ENCODE data around the gene PPP1R12C.
"Not testable (repeated sequence)": the region's sequence is repeated elsewhere in the genome, so short reads cannot be mapped to it uniquely, and the experiment has no call there.

PPP1R12C gene

GRCh38 chr19:55071129-55071502 lies 46.3 kb downstream of the PPP1R12C start:
- Mint-ChIP-seq H3K27me3 (peaks cover 83 to 97% of the 10 kb centered on the region in 2 donors), H3K4me1 (peaks cover 10 to 11% of the 10 kb centered on the region in 2 donors), H3K9me3 (peaks cover 0 to 4% of the 10 kb centered on the region in 2 donors), H3K4me3 (no peak overlapping the region), H3K27ac (no peak overlapping the region), H3K36me3 (peaks cover 0 to 4% of the 10 kb centered on the region in 2 donors)
- ATAC-seq (replicated peaks) (no peak), DNase-seq (no peak)

DNA sequence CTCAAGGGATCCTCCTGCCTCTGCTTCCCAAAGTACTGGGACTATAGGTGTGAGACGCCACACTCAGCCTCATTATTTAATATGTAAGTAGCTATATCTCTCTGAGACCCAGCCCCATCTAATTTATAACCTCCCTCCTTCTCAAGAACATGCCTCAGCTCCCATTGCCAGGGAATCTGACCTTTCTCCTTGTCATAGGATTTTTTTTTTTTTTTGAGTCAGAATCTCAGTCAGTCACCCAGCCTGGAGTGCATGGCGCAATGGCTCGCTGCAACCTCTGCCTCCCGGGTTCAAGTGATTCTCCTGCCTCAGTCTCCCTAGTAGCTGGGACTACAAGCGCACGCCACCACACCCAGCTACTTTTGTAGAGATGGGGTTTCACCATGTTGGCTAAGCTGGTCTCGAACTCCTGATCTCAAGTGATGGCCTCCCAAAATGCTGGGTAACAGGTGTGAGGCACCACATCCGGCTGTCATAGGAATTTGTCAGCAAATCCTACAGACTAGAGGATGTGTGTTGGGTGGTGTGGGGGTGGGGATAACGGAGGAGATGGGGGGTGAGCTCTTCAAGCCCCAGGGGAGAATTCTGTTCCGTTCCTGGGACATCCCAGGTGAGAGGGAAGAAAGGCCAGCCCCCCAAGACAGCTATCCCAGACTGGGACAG lies 46.8 kb downstream of the PPP1R12C start:
- DNase-seq = no peak
- Mint-ChIP-seq H3K9me3 (peaks cover 0 to 4% of the 10 kb centered on the region in 2 donors), H3K36me3 (peaks cover 0 to 4% of the 10 kb centered on the region in 2 donors), H3K4me3 (no peak overlapping the region), H3K4me1 (peaks cover 10 to 11% of the 10 kb centered on the region in 2 donors), H3K27ac (no peak overlapping the region), H3K27me3 (peaks cover 82 to 97% of the 10 kb centered on the region in 2 donors)
- ATAC-seq (replicated peaks) = no peak

- Mint-ChIP-seq H3K36me3 (peaks cover 0 to 4% of the 10 kb centered on the region in 2 donors), H3K9me3 (peaks cover 0 to 4% of the 10 kb centered on the region in 2 donors), H3K27me3 (peaks cover 74 to 90% of the 10 kb centered on the region in 2 donors), H3K27ac (no peak overlapping the region), H3K4me3 (peak overlapping the region in 1 of 2 donors; percentile 42), H3K4me1 (peaks cover 10 to 11% of the 10 kb centered on the region in 2 donors)
- DNase-seq (no peak), ATAC-seq (replicated peaks) (no peak)
Measured at GRCh38 chr19:55069865-55070197, 47.6 kb downstream of the PPP1R12C start.

DNA sequence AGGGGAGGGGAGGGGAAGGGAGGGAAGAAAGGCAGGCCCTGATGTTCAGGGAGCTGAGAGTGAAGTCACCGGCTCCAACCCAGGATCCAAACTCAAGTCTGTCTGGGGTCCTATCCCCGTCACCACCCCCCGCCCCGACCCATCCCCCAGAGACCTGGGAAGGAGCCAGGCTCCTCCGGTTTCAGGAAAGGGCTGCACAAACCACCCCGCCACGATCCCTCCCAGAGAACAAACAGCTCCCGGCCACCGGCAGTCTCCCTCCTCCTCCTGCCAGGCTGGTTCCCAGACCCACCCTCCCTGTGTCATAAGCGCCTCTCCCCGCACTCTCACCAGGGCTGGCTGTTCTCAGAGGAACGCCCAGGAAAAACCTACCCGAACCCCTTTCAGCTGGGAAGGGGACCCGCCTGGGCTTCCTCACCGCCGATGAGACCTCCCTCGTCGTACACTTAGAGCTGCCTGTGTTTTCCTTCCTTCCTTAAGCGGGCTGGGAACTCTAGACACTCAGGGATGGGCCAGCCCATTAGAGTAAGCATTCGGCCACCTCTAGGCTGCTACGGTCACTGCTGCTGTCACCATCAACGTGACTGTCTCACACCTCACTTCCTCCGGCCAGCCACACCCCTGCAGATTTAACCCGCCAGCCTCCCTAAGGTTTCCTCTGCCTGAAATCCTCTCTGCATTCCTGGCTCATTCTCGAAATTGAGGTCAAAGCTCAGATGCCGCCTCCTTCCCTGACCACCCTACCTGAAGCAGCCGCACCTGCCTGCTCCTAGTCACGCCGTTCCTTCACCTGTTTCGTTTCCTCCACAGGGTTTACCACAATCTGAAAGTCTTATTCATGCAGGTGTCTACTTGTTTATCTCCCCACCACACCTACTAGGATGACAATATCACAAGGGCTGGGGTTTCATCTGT lies 48.2 kb downstream of the PPP1R12C start:
- Mint-ChIP-seq H3K27me3 (peaks cover 71 to 86% of the 10 kb centered on the region in 2 donors), H3K4me3 (peak overlapping the region; percentile 42 to 60), H3K9me3 (peaks cover 0 to 4% of the 10 kb centered on the region in 2 donors), H3K4me1 (peaks cover 10 to 11% of the 10 kb centered on the region in 2 donors), H3K36me3 (peaks cover 0 to 4% of the 10 kb centered on the region in 2 donors), H3K27ac (no peak overlapping the region)
- DNase-seq (no peak), ATAC-seq (replicated peaks) (peak; percentile 74 to 85)

DNA sequence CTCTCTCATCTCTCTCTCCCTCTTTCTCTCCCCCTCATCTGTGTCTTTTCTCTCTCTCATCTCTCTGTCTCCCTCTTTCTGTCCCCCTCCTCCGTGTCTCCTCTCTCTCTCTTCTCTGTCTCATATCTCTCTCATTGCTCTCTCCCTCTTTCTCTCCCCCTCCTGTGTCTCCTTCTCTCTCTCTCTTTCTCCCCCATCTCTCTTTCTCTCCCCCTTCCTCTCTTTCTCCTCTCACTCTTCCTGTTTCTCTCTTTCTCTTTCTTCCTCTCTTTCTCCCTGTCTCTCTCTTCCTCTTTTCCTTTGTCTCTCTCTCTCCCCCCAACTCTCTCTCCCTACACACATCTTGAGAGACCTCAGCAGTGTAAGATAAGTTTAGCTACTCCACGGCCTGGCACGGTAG lies 49.6 kb downstream of the PPP1R12C start:
- Mint-ChIP-seq H3K4me1 (peaks cover 10 to 13% of the 10 kb centered on the region in 2 donors), H3K9me3 (peaks cover 0 to 5% of the 10 kb centered on the region in 2 donors), H3K27ac (no peak overlapping the region), H3K27me3 (peaks cover 62 to 72% of the 10 kb centered on the region in 2 donors), H3K36me3 (no peaks in the 10 kb centered on the region), H3K4me3 (no peak overlapping the region)
- DNase-seq = no peak
- ATAC-seq (replicated peaks) = no peak

- ATAC-seq (replicated peaks) = no peak
- H3K4me3 Mint-ChIP-seq = no peak overlapping the region
- H3K9me3 Mint-ChIP-seq = peaks cover 0 to 5% of the 10 kb centered on the region in 2 donors
- peaks cover 46 to 56% of the 10 kb centered on the region in 2 donors for H3K27me3 Mint-ChIP-seq
- DNase-seq = no peak
- H3K27ac Mint-ChIP-seq = no peak overlapping the region
- H3K4me1 Mint-ChIP-seq = peaks cover 15 to 17% of the 10 kb centered on the region in 2 donors
- H3K36me3 Mint-ChIP-seq = no peaks in the 10 kb centered on the region
Measured at GRCh38 chr19:55066107-55066709, 51.2 kb downstream of the PPP1R12C start.

DNA sequence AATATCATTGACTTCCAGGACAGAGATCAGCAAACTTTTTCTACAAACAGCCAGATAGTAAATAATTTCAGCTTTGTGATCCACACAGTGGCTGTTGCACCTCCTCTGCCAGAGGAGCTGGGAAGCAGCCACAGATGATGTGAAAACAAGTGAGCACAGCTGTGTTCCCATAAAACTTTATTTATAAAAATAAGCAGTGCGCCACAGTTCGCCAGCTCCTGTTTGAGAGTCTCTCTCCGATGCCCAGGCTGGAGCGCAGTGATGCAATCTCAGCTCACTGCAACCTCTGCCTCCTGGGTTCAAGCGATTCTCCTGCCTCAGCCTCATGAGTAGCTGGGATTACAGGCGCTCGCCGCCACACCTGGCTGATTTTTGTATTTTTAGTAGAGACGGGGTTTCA lies 51.9 kb downstream of the PPP1R12C start:
- not testable (repeated sequence) for H3K9me3 Mint-ChIP-seq, H3K4me3 Mint-ChIP-seq
- peaks cover 41 to 49% of the 10 kb centered on the region in 2 donors for H3K27me3 Mint-ChIP-seq

DNA sequence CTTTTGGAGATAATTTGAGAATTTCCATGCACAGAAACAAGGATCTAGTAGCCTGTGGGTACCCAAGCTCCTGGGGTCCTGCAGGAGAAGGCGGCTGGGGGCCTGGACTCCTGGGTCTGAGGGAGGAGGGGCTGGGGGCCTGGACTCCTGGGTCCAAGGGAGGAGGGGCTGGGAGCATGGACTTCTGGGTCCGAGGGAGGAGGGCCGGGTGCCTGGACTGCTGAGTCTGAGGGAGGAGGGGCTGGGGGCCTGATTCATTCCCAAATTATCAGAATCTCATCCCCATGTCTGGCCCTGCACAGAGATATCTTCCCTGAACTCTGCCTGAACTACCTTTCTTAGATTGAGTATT lies 54.0 kb downstream of the PPP1R12C start:
- peaks cover 7 to 12% of the 10 kb centered on the region in 2 donors for H3K4me1 Mint-ChIP-seq
- peaks cover 0 to 2% of the 10 kb centered on the region in 2 donors for H3K9me3 Mint-ChIP-seq
- peak overlapping the region; percentile 71 for H3K27ac Mint-ChIP-seq
- DNase-seq (no peak), ATAC-seq (replicated peaks) (no peak)
- peaks cover 12 to 13% of the 10 kb centered on the region in 2 donors for H3K36me3 Mint-ChIP-seq
- peak overlapping the region; percentile 88 to 90 for H3K4me3 Mint-ChIP-seq
- peaks cover 26 to 29% of the 10 kb centered on the region in 2 donors for H3K27me3 Mint-ChIP-seq

More for the DNA sequence above, 51.9 kb downstream of the PPP1R12C start:
- peaks cover 15 to 18% of the 10 kb centered on the region in 2 donors for H3K4me1 Mint-ChIP-seq
- DNase-seq; H3K27ac Mint-ChIP-seq; ATAC-seq (replicated peaks); H3K36me3 Mint-ChIP-seq: not testable (repeated sequence)

- H3K4me1 Mint-ChIP-seq = peaks cover 5 to 12% of the 10 kb centered on the region in 2 donors
- ATAC-seq (replicated peaks) = peak; percentile 99 to 100
Measured at GRCh38 chr19:55062735-55063491, 54.5 kb downstream of the PPP1R12C start, which contains the start of gene RDH13. Gene RDH13 (minus strand): TSS chr19:55063148. CDS start chr19:55063032, 116 bp downstream.

DNA sequence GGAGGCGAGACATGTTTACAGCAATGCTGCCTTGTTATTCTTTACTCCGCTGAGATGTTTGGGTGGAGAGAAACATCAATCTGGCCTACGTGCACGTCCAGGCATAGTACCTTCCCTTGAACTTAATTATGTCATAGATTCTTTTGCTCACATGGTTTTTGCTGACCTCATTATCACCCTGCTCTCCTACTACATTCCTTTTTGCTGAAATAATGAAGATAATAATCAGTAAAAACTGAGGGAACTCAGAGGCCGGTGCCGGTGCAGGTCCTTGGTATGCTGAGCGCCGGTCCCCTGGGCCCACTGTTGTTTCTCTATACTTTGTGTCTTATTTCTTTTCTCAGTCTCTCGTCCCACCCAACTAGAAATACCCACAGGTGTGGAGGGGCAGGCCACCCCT lies 57.1 kb downstream of the PPP1R12C start:
- ATAC-seq (replicated peaks); H3K9me3 Mint-ChIP-seq; DNase-seq; H3K27me3 Mint-ChIP-seq; H3K4me3 Mint-ChIP-seq: not testable (repeated sequence)
- H3K27ac Mint-ChIP-seq = peak overlapping the region; percentile 66
- H3K36me3 Mint-ChIP-seq = peaks cover 29 to 34% of the 10 kb centered on the region in 2 donors
- H3K4me1 Mint-ChIP-seq = peaks cover 5 to 12% of the 10 kb centered on the region in 2 donors

More at GRCh38 chr19:55062735-55063491, 54.5 kb downstream of the PPP1R12C start, which contains the start of gene RDH13:
- Mint-ChIP-seq H3K27me3 (peaks cover 21 to 24% of the 10 kb centered on the region in 2 donors), H3K4me3 (peak within 1 kb of the TSS; percentile 88 to 90), H3K27ac (peak within 1 kb of the TSS; percentile 92), H3K36me3 (peaks cover 14 to 16% of the 10 kb centered on the region in 2 donors), H3K9me3 (peaks cover 0 to 2% of the 10 kb centered on the region in 2 donors)
- DNase-seq = peak; percentile 91

DNA sequence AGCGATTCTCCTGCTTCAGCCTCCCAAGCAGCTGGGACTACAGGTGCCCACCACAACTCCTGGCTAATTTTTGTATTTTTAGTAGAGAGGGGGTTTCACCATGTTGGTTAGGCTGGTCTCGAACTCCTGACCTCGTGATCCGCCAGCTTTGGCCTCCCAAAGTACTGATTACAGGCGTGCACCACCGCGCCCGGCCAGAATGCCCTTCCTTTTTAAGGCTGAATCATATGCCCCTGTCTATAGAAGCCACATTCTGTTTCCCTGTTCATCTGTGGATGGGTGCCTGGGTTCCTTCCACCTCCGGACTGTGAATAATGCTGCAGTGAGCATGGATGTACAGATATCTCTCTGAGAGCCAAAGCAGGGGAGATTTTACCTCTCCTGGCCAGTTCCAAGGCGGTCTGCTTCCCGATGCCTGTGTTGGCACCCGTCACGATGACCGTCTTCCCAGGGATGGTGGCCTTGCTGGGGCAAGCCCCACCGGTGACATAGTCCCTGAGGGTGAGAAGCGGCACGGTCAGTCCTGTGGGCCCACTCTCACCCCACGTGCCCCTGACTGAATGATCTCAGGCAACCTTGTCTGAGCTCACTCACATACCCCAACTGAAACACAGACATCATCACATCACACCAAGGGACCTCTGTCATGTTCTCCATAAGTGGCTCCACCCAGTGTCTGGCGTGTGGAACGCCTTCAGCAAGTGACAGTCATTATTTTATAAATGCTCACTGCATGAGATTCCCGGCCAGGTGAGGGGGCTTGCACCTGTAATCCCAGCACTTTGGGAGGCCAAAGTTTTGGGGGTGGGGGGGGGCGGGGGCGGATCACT lies 58.4 kb downstream of the PPP1R12C start:
- H3K27ac Mint-ChIP-seq = no peak overlapping the region
- ATAC-seq (replicated peaks) (no peak), DNase-seq (no peak)
- H3K27me3 Mint-ChIP-seq = no peaks in the 10 kb centered on the region
- peaks cover 0 to 2% of the 10 kb centered on the region in 2 donors for H3K9me3 Mint-ChIP-seq
- no peak overlapping the region for H3K4me3 Mint-ChIP-seq
- peaks cover 5 to 12% of the 10 kb centered on the region in 2 donors for H3K4me1 Mint-ChIP-seq
- peaks cover 31 to 35% of the 10 kb centered on the region in 2 donors for H3K36me3 Mint-ChIP-seq

- Mint-ChIP-seq H3K9me3 (no peaks in the 10 kb centered on the region), H3K27ac (peak overlapping the region; percentile 25), H3K27me3 (no peaks in the 10 kb centered on the region), H3K4me1 (peaks cover 0 to 6% of the 10 kb centered on the region in 2 donors), H3K36me3 (peaks cover 45 to 53% of the 10 kb centered on the region in 2 donors), H3K4me3 (no peak overlapping the region)
- no peak for DNase-seq
- ATAC-seq (replicated peaks) = no peak
Measured at GRCh38 chr19:55056827-55057226, 60.6 kb downstream of the PPP1R12C start.

DNA sequence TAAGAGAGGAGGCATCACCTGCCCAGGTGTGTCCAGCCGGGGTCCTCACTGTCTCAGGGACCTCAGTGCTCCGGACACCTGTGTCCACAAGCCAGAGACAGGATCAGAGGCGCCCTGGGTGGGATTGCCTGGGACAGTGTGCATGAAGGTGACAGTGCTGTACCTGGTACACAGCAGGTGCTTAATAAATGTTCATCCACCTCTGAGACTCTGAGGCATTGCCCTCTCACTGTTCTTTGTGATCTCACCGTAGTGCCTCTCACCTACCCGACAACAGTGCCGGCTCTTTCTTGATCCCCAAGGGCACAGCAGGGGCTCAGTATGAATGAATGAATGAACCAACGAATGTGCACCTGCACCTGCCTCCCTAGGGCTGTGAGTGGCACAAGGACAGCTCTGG lies 63.7 kb downstream of the PPP1R12C start:
- Mint-ChIP-seq H3K36me3 (peaks cover 44 to 59% of the 10 kb centered on the region in 2 donors), H3K4me1 (no peaks in the 10 kb centered on the region), H3K9me3 (no peaks in the 10 kb centered on the region), H3K4me3 (no peak overlapping the region), H3K27ac (no peak overlapping the region), H3K27me3 (no peaks in the 10 kb centered on the region)
- ATAC-seq (replicated peaks) = no peak
- DNase-seq = no peak

Data from stimulated activated naive B cell treated with anti-CD40 and anti-IgM and Interleukin-4, amounts not matched to agents 10 μg/mL and 1 μg/mL and 100 μg/mL, for 72 hours (primary cell).